Testis (tissue), 3 donors: ENCODE data around the gene HIRA. TPM values are rescaled to one million over a fixed set of nuclear protein-coding genes. Genes with fewer than 3 reads are reported as not detected.

Experiments
- DNase-seq: peaks from one replicate; pipeline ENCODE4 v3.0.0-alpha.2; 2019
- H3K27ac ChIP-seq, 2 donors: fragments of 200-600 bp; sonication (generic); one replicate each; pipeline ENCODE4 v1.5.1; 2019
- H3K27me3 ChIP-seq: fragments of 200-600 bp; sonication (generic); one replicate; pipeline ENCODE4 v1.5.1; 2019
- H3K36me3 ChIP-seq: fragments of 200-600 bp; sonication (generic); one replicate; pipeline ENCODE4 v1.5.1; 2017; ENCODE audit warnings: low read depth; ENCODE audit errors: missing control alignments
- H3K4me1 ChIP-seq: fragments of 200-600 bp; sonication (generic); one replicate; pipeline ENCODE4 v1.5.1; 2019
- H3K4me3 ChIP-seq, 2 donors: fragments of 200-600 bp; sonication (generic); one replicate each; pipeline ENCODE4 v1.5.1; 2017 to 2019
- H3K9me3 ChIP-seq: fragments of 200-600 bp; sonication (generic); one replicate; pipeline ENCODE4 v1.5.1; 2017
- CTCF ChIP-seq, 3 experiments: fragments of 450-650 bp in 2 of 3; fragments of 200-600 bp in 1 of 3; sonication (generic) in 1 of 3; IDR thresholded peaks; one replicate each; pipeline ENCODE4 v1.5.1; 2016 to 2019; ENCODE audit warnings: antibody characterized with exemption in 3 of 3, mild to moderate bottlenecking in 2 of 3, moderate library complexity in 1 of 3
- POLR2A ChIP-seq: fragments of 450-650 bp; IDR thresholded peaks from one replicate; pipeline ENCODE4 v1.6.1; 2017; ENCODE audit warnings: antibody characterized with exemption, mild to moderate bottlenecking, moderate library complexity
- WGBS, 2 donors: methylation state at CpG; one replicate each; pipeline ENCODE4 v1.1.5; 2018; 5-methylcytosine and 5-hydroxymethylcytosine counted together
- intact Hi-C: fragments of 100-400 bp; cut with DNase I; formaldehyde crosslinking; loops from one replicate; pipeline ENCODE4 v1.15.1; 2023; ENCODE audit warnings: low total_unique reads
- polyA plus RNA-seq: library from polyadenylated mRNA; stranded (reverse); fragments of 350-450 nt; fragmentation: Illumina TruSeq; extraction: RNeasy Lipid Tissue Mini Kit (QIAGEN cat#74804); gene quantifications from one replicate; pipeline ENCODE4 v1.2.3, GENCODE V29; 2014; ENCODE audit warnings: low read depth, low replicate concordance; ENCODE audit not compliant: insufficient read depth
- total RNA-seq, 2 donors: library from RNA; depleted of rRNA; stranded (reverse); fragments of >200 nt; gene quantifications; one replicate each; pipeline ENCODE4 v1.2.3, GENCODE V29; 2016

The HIRA gene
- total and polyA plus RNA-seq, 3 donors from 2014 or later: 17.7 to 25.7 (median 21.8) TPM

GRCh38 chr22:19346677-19347265 lies 84.8 kb downstream of the HIRA start:
- no peak for DNase-seq
- 90 to 100% methylated on average over 6 of the region's 6 CpGs for WGBS, 2 donors
- H3K36me3 ChIP-seq: no peaks in the 10 kb centered on the region
- TF ChIP-seq CTCF (IDR thresholded peaks at IDR 0.05): no peak
- no peak for TF ChIP-seq POLR2A
- no peak overlapping the region for H3K27ac ChIP-seq
- no peaks in the 10 kb centered on the region for H3K27me3 ChIP-seq
- no peak overlapping the region for H3K4me3 ChIP-seq
- H3K9me3 ChIP-seq: no peaks in the 10 kb centered on the region
- intact Hi-C loops: no loop called here
- no peaks in the 10 kb centered on the region for H3K4me1 ChIP-seq

- Histone ChIP-seq H3K27ac (no peak overlapping the region), H3K36me3 (no peaks in the 10 kb centered on the region), H3K27me3 (no peaks in the 10 kb centered on the region), H3K9me3 (no peaks in the 10 kb centered on the region), H3K4me1 (no peaks in the 10 kb centered on the region), H3K4me3 (no peak overlapping the region)
- no peak for TF ChIP-seq POLR2A
- no peak for TF ChIP-seq CTCF (IDR thresholded peaks at IDR 0.05)
- 76 to 82% methylated on average over 1 of the region's 1 CpG for WGBS, 2 donors
- DNase-seq: no peak
- intact Hi-C loops: no loop called here
Measured at GRCh38 chr22:19344420-19344819, 87.1 kb downstream of the HIRA start.

GRCh38 chr22:19343470-19343869 lies 88.1 kb downstream of the HIRA start:
- Histone ChIP-seq H3K9me3 (no peaks in the 10 kb centered on the region), H3K27me3 (no peaks in the 10 kb centered on the region), H3K36me3 (no peaks in the 10 kb centered on the region), H3K4me3 (no peak overlapping the region), H3K27ac (no peak overlapping the region), H3K4me1 (no peaks in the 10 kb centered on the region)
- WGBS, 2 donors: 95 to 97% methylated on average over 5 of the region's 5 CpGs
- TF ChIP-seq POLR2A: no peak
- no peak for TF ChIP-seq CTCF (IDR thresholded peaks at IDR 0.05)
- DNase-seq: no peak
- intact Hi-C loops: no loop called here

GRCh38 chr22:19341500-19341899 lies 90.0 kb downstream of the HIRA start:
- no peak for TF ChIP-seq CTCF (IDR thresholded peaks at IDR 0.05)
- TF ChIP-seq POLR2A: no peak
- Histone ChIP-seq H3K9me3 (no peaks in the 10 kb centered on the region), H3K27me3 (no peaks in the 10 kb centered on the region), H3K27ac (no peak overlapping the region), H3K4me1 (no peaks in the 10 kb centered on the region), H3K4me3 (no peak overlapping the region), H3K36me3 (no peaks in the 10 kb centered on the region)
- WGBS, 2 donors: 65 to 81% methylated on average over 3 of the region's 3 CpGs
- no peak for DNase-seq
- intact Hi-C loops: no loop called here

GRCh38 chr22:19337137-19337536 lies 94.4 kb downstream of the HIRA start:
- WGBS, 2 donors: 92 to 96% methylated on average over 2 of the region's 2 CpGs
- Histone ChIP-seq H3K36me3 (no peaks in the 10 kb centered on the region), H3K27me3 (no peaks in the 10 kb centered on the region), H3K9me3 (no peaks in the 10 kb centered on the region), H3K4me1 (no peaks in the 10 kb centered on the region), H3K4me3 (no peak overlapping the region), H3K27ac (no peak overlapping the region)
- intact Hi-C loops: no loop called here
- no peak for DNase-seq
- TF ChIP-seq POLR2A (no peak), CTCF (IDR thresholded peaks at IDR 0.05) (no peak)
